ENCODE data around the gene UBE2A. TPM values are rescaled to one million over a fixed set of nuclear protein-coding genes. Genes with fewer than 3 reads are reported as not detected.
A peak's percentile ranks its signal among the peaks of the same experiment; 100 is the strongest.

Gene UBE2A
- total RNA-seq, 1 donor from 2014 or later: 40.2 TPM

DNA sequence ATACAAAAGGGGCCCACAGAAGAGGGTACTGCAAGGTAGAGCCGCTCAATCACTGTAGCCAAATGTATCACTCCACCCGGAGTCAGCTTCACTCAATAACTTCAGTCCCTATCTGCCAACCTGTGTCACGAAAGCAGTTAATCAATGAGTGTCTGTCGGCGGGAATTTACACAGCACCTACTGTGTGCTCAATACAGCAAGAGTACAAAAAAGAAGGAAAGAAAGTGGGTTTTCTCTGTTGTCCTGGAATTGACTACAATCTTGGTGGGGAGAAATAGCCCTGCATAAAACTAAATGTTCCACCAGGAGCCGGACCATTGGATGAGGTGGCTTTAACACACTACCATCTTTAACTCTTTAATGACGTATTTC lies 32.6 kb downstream of the UBE2A start:
- no peak for DNase-seq (ENCODE audit: low read depth)
- no peak for TF ChIP-seq CTCF (conservative IDR thresholded peaks at IDR 0.05; ENCODE audit: low read depth, low read length)
- H3K4me3 ChIP-seq (ENCODE audit: low read depth, low read length): peak overlapping the region; percentile 78

GRCh38 chrX:119614776-119615175 lies 40.4 kb downstream of the UBE2A start:
- no peak overlapping the region for H3K4me3 ChIP-seq (ENCODE audit: low read depth, low read length)
- no peak for TF ChIP-seq CTCF (conservative IDR thresholded peaks at IDR 0.05; ENCODE audit: low read depth, low read length)
- DNase-seq (ENCODE audit: low read depth): no peak

GRCh38 chrX:119617517-119618164 lies 43.3 kb downstream of the UBE2A start:
- peak overlapping the region; percentile 8 for H3K4me3 ChIP-seq (ENCODE audit: low read depth, low read length)
- TF ChIP-seq CTCF (conservative IDR thresholded peaks at IDR 0.05; ENCODE audit: low read depth, low read length): peak; percentile 6
- DNase-seq (ENCODE audit: low read depth): peak; percentile 43

DNA sequence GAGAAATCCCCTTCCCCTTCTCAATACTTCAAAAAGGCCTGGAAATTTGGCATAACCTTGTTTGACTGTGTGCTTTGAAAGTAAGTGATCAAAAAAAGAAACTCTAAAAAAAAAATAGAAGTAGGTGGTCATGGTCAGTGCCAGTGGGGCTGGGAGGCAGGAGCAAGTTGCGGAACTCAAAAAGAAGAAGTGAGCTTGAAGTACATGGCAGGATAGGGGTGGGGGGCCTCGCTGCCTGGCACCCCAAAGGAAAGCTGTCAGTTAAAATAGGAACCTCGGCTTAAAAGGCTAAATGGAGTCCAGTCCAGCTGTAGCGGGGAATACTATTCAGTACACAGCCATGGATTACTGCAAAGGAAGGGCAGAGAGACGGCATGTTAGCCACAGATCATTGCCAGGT lies 44.1 kb downstream of the UBE2A start:
- no peak for TF ChIP-seq CTCF (conservative IDR thresholded peaks at IDR 0.05; ENCODE audit: low read depth, low read length)
- DNase-seq (ENCODE audit: low read depth): no peak
- H3K4me3 ChIP-seq (ENCODE audit: low read depth, low read length): no peak overlapping the region

GRCh38 chrX:119622356-119623232 lies 48.2 kb downstream of the UBE2A start:
- DNase-seq (ENCODE audit: low read depth): no peak
- no peak for TF ChIP-seq CTCF (conservative IDR thresholded peaks at IDR 0.05; ENCODE audit: low read depth, low read length)
- no peak overlapping the region for H3K4me3 ChIP-seq (ENCODE audit: low read depth, low read length)

GRCh38 chrX:119624417-119624816 lies 50.1 kb downstream of the UBE2A start:
- TF ChIP-seq CTCF (conservative IDR thresholded peaks at IDR 0.05; ENCODE audit: low read depth, low read length): no peak
- DNase-seq (ENCODE audit: low read depth): no peak

More at GRCh38 chrX:119624417-119624816, 50.1 kb downstream of the UBE2A start:
- H3K4me3 ChIP-seq (ENCODE audit: low read depth, low read length): no peak overlapping the region

All from epithelial cell of proximal tubule (primary cell).